Measurements from ENCODE around the gene VANGL1. TPM values are rescaled to one million over a fixed set of nuclear protein-coding genes. Genes with fewer than 3 reads are reported as not detected.
"Not testable (repeated sequence)": the region's sequence is repeated elsewhere in the genome, so short reads cannot be mapped to it uniquely, and the experiment has no call there.

The VANGL1 gene
- total RNA-seq, 1 donor from 2014 or later: 15.2 TPM

DNA sequence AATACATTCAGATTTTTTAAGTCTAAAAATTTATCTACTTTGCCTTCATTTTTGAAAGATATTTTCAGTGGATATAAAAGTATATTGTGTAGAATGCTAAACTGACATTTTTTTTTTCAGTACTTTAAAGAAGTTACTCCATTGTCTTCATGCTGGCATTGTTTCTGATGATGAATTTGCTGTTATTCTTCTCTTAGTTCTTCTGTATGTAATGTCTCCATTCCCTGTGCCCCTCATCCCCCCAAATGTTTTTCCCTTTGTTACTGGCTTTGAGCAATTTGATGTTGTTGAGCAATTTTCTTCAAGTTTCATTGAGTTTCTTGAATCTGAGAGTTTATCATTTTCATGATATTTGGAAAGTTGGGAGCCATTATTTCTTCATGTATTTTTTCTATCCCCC lies 20.8 kb upstream of the VANGL1 start:
- TF ChIP-seq, protein P1, sequence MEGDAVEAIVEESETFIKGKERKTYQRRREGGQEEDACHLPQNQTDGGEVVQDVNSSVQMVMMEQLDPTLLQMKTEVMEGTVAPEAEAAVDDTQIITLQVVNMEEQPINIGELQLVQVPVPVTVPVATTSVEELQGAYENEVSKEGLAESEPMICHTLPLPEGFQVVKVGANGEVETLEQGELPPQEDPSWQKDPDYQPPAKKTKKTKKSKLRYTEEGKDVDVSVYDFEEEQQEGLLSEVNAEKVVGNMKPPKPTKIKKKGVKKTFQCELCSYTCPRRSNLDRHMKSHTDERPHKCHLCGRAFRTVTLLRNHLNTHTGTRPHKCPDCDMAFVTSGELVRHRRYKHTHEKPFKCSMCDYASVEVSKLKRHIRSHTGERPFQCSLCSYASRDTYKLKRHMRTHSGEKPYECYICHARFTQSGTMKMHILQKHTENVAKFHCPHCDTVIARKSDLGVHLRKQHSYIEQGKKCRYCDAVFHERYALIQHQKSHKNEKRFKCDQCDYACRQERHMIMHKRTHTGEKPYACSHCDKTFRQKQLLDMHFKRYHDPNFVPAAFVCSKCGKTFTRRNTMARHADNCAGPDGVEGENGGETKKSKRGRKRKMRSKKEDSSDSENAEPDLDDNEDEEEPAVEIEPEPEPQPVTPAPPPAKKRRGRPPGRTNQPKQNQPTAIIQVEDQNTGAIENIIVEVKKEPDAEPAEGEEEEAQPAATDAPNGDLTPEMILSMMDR (IDR thresholded peaks at IDR 0.05; ENCODE audit: insufficient read depth, low read length, poor library complexity, severe bottlenecking): no peak
- no peak overlapping the region for H3K4me3 ChIP-seq (ENCODE audit: low read depth, low read length)
- no peak for DNase-seq (ENCODE audit: low read depth)
- no peaks in the 10 kb centered on the region for H3K27me3 ChIP-seq (ENCODE audit: control insufficient read depth, insufficient read depth, low read length)
- H3K36me3 ChIP-seq (ENCODE audit: control insufficient read depth, insufficient read depth, low read length): no peaks in the 10 kb centered on the region

DNA sequence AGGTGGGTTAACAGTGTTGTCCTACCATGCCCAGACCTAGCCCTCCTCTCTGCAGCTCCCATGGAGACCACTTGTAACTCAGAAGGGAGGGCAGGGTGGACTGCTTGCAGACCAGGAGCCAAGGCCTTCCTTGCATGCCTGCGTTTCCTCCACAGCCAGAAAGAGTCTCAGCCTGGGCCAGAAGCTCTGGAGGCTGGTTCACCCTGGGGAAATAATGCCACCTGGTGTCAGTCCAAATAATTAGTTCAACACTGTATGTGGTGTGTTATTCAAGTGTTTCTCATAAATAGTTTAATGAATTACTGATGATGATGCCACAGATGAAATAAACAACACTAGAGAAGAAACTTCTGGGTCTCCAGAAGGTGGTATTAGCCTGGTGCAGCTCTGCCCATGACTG lies 16.9 kb upstream of the VANGL1 start:
- DNase-seq (ENCODE audit: low read depth): no peak
- H3K4me3 ChIP-seq (ENCODE audit: low read depth, low read length): no peak overlapping the region
- TF ChIP-seq, protein P1 (IDR thresholded peaks at IDR 0.05; ENCODE audit: insufficient read depth, low read length, poor library complexity, severe bottlenecking): no peak
- no peaks in the 10 kb centered on the region for H3K36me3 ChIP-seq (ENCODE audit: control insufficient read depth, insufficient read depth, low read length)
- H3K27me3 ChIP-seq (ENCODE audit: control insufficient read depth, insufficient read depth, low read length): no peaks in the 10 kb centered on the region

DNA sequence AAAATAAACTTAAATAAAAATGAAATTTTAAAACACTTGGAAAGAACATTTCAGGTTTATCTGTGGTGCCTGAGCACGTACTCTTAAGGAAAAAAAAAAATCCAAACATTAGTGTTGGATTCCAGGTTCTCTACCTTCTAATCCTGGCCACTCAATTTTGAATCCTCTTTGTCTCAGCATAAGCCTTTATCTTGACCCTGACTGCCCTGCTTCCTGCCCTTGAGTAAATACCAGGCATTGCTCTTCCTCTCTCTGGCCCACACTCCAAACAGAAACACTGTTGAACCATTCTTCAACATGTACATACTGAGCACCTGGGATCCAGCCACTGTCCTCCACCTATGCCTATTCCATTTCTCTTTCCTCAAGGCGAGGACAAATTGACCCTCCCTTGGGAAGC lies 11.4 kb upstream of the VANGL1 start:
- no peak for DNase-seq (ENCODE audit: low read depth)
- Histone ChIP-seq H3K36me3 (ENCODE audit: control insufficient read depth, insufficient read depth, low read length) (no peaks in the 10 kb centered on the region), H3K27me3 (ENCODE audit: control insufficient read depth, insufficient read depth, low read length) (no peaks in the 10 kb centered on the region), H3K4me3 (ENCODE audit: low read depth, low read length) (no peak overlapping the region)
- TF ChIP-seq, protein P1 (IDR thresholded peaks at IDR 0.05; ENCODE audit: insufficient read depth, low read length, poor library complexity, severe bottlenecking): no peak

GRCh38 chr1:115632251-115633026 lies 9.3 kb upstream of the VANGL1 start:
- H3K36me3 ChIP-seq (ENCODE audit: control insufficient read depth, insufficient read depth, low read length): no peaks in the 10 kb centered on the region
- TF ChIP-seq, protein P1 (IDR thresholded peaks at IDR 0.05; ENCODE audit: insufficient read depth, low read length, poor library complexity, severe bottlenecking): no peak
- no peak overlapping the region for H3K4me3 ChIP-seq (ENCODE audit: low read depth, low read length)
- no peak for DNase-seq (ENCODE audit: low read depth)
- H3K27me3 ChIP-seq (ENCODE audit: control insufficient read depth, insufficient read depth, low read length): no peaks in the 10 kb centered on the region

DNA sequence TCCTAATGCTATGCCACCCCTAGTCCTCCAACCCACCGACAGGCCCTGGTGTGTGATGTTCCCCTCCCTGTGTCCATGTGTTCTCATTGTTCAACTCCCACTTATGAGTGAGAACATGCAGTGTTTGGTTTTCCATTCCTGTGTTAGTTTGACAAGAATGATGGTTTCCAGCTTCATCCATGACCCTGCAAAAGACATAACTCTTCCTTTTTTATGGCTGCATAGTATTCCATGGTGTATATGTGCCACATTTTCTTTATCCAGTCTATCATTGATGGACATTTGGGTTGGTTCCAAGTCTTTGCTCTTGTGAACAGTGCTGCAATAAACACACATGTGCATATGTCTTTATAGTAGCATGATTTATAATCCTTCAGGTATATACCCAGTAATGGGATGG lies 8.2 kb upstream of the VANGL1 start:
- not testable (repeated sequence) for H3K4me3 ChIP-seq (ENCODE audit: low read depth, low read length); DNase-seq (ENCODE audit: low read depth); H3K36me3 ChIP-seq (ENCODE audit: control insufficient read depth, insufficient read depth, low read length); H3K27me3 ChIP-seq (ENCODE audit: control insufficient read depth, insufficient read depth, low read length)

DNA sequence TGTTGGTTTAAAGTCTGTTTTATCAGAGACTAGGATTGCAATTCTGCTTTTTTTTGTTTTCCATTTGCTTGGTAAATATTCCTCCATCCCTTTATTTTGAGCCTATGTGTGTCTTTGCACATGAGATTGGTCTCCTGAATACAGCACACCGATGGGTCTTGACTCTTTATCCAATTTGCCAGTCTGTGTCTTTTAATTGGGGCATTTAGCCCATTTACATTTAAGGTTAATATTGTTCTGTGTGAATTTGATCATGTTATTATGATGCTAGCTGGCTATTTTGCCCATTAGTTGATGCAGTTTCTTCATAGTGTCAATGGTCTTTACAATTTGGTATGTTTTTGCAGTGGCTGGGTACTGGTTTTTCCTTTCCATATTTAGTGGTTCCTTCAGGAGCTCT lies 4.5 kb upstream of the VANGL1 start:
- H3K36me3 ChIP-seq (ENCODE audit: control insufficient read depth, insufficient read depth, low read length); H3K4me3 ChIP-seq (ENCODE audit: low read depth, low read length); H3K27me3 ChIP-seq (ENCODE audit: control insufficient read depth, insufficient read depth, low read length); DNase-seq (ENCODE audit: low read depth): not testable (repeated sequence)

DNA sequence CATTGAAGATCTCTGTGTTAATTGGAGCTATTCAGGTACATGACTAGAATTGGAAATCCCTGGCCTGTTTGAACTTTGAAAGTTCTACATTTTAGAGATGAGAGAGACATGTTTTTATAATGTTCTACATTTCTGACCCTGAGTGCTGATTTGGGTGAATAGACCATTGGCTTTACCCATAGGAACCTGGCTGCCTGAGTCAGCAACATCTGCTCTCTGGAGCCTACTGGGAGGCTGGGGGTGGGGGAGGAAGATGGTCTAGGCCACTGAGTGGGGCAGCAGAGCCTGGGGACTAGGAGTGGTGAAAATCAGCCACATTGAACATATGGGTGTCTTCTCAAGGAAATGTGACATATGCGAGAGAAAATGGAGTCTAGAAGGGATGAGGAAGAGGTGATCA lies 1.4 kb upstream of the VANGL1 start:
- no peak overlapping the region for H3K4me3 ChIP-seq (ENCODE audit: low read depth, low read length)
- H3K27me3 ChIP-seq (ENCODE audit: control insufficient read depth, insufficient read depth, low read length): no peaks in the 10 kb centered on the region
- no peaks in the 10 kb centered on the region for H3K36me3 ChIP-seq (ENCODE audit: control insufficient read depth, insufficient read depth, low read length)
- TF ChIP-seq, protein P1 (IDR thresholded peaks at IDR 0.05; ENCODE audit: insufficient read depth, low read length, poor library complexity, severe bottlenecking): no peak
- DNase-seq (ENCODE audit: low read depth): no peak
